Measurements from ENCODE around the gene GRIA4.

GRIA4 gene

GRCh38 chr11:105641433-105641832, 31.6 kb downstream of the GRIA4 start:
- no peak for TF ChIP-seq CTCF (IDR thresholded peaks at IDR 0.05; ENCODE audit: low read depth, low read length)
- Histone ChIP-seq H3K4me1 (peaks cover 25% of the 10 kb centered on the region), H3K4me3 (ENCODE audit: low read depth, low read length) (no peak overlapping the region), H3K9me3 (no peaks in the 10 kb centered on the region), H3K36me3 (no peaks in the 10 kb centered on the region; the same call in 1 of the 2 replicates), H3K27me3 (no peaks in the 10 kb centered on the region)
- no peak for DNase-seq

GRCh38 chr11:105642870-105643269, 33.0 kb downstream of the GRIA4 start:
- Histone ChIP-seq H3K9me3 (no peaks in the 10 kb centered on the region), H3K27me3 (no peaks in the 10 kb centered on the region), H3K4me3 (ENCODE audit: low read depth, low read length) (no peak overlapping the region), H3K36me3 (no peaks in the 10 kb centered on the region; the same call in 1 of the 2 replicates), H3K4me1 (peaks cover 15% of the 10 kb centered on the region)
- DNase-seq: no peak
- TF ChIP-seq CTCF (IDR thresholded peaks at IDR 0.05; ENCODE audit: low read depth, low read length): no peak

- H3K27me3 ChIP-seq: no peaks in the 10 kb centered on the region
- H3K9me3 ChIP-seq: no peaks in the 10 kb centered on the region
- H3K4me1 ChIP-seq: peaks cover 5% of the 10 kb centered on the region; the same call in 1 of the 2 replicates
- TF ChIP-seq CTCF (IDR thresholded peaks at IDR 0.05; ENCODE audit: low read depth, low read length): no peak
- no peak for DNase-seq
- H3K36me3 ChIP-seq: no peaks in the 10 kb centered on the region; the same call in 1 of the 2 replicates
- no peak overlapping the region for H3K4me3 ChIP-seq (ENCODE audit: low read depth, low read length)
Observed at GRCh38 chr11:105644839-105645573, 35.1 kb downstream of the GRIA4 start.

GRCh38 chr11:105647780-105648179, 37.9 kb downstream of the GRIA4 start:
- Histone ChIP-seq H3K9me3 (no peaks in the 10 kb centered on the region), H3K27me3 (no peaks in the 10 kb centered on the region), H3K36me3 (no peaks in the 10 kb centered on the region), H3K4me3 (ENCODE audit: low read depth, low read length) (no peak overlapping the region), H3K4me1 (peaks cover 8% of the 10 kb centered on the region; the same call in 1 of the 2 replicates)
- DNase-seq: no peak
- no peak for TF ChIP-seq CTCF (IDR thresholded peaks at IDR 0.05; ENCODE audit: low read depth, low read length)

- DNase-seq: no peak
- H3K36me3 ChIP-seq: no peaks in the 10 kb centered on the region
- no peak for TF ChIP-seq CTCF (IDR thresholded peaks at IDR 0.05; ENCODE audit: low read depth, low read length)
Observed at GRCh38 chr11:105648762-105649161, 38.9 kb downstream of the GRIA4 start.

GRCh38 chr11:105665281-105665680, 55.4 kb downstream of the GRIA4 start:
- Histone ChIP-seq H3K27me3 (no peaks in the 10 kb centered on the region), H3K36me3 (no peaks in the 10 kb centered on the region), H3K4me1 (no peaks in the 10 kb centered on the region; the same call in 1 of the 2 replicates), H3K4me3 (ENCODE audit: low read depth, low read length) (no peak overlapping the region), H3K9me3 (no peaks in the 10 kb centered on the region)
- TF ChIP-seq CTCF (IDR thresholded peaks at IDR 0.05; ENCODE audit: low read depth, low read length): no peak
- no peak for DNase-seq

More at GRCh38 chr11:105648762-105649161, 38.9 kb downstream of the GRIA4 start:
- Histone ChIP-seq H3K4me1 (peaks cover 8% of the 10 kb centered on the region; the same call in 1 of the 2 replicates), H3K4me3 (ENCODE audit: low read depth, low read length) (no peak overlapping the region), H3K9me3 (no peaks in the 10 kb centered on the region), H3K27me3 (no peaks in the 10 kb centered on the region)

Data from BE2C (cell line).